ENCODE measurements around the gene COL26A1.

COL26A1 gene

GRCh38 chr7:101450064-101450463 lies 87.4 kb downstream of the COL26A1 start:
- Histone ChIP-seq H3K4me3 (replicated peaks; ENCODE audit: insufficient read depth, low read length) (no peak overlapping the region), H3K27me3 (ENCODE audit: insufficient read depth, poor library complexity, severe bottlenecking) (no peaks in the 10 kb centered on the region), H3K27ac (replicated peaks) (no peak overlapping the region)
- TF ChIP-seq POLR2AphosphoS5 (IDR thresholded peaks at IDR 0.05; ENCODE audit: low read depth) = no peak
- no peak for TF ChIP-seq GABPA (IDR thresholded peaks at IDR 0.05; ENCODE audit: low read depth)
- no peak for DNase-seq (ENCODE audit: low read depth in 1 of 2, low spot score in 1 of 2)

- H3K27ac ChIP-seq (replicated peaks) = no peak overlapping the region
- no peak overlapping the region for H3K4me3 ChIP-seq (replicated peaks; ENCODE audit: insufficient read depth, low read length)
- no peak for TF ChIP-seq SPI1 (IDR thresholded peaks at IDR 0.05; ENCODE audit: borderline replicate concordance, low read depth)
- TF ChIP-seq REST (IDR thresholded peaks at IDR 0.05; ENCODE audit: insufficient replicate concordance, low read depth) = no peak
- no peak for TF ChIP-seq POLR2AphosphoS5 (IDR thresholded peaks at IDR 0.05; ENCODE audit: low read depth)
- no peak for TF ChIP-seq CTCF (IDR thresholded peaks at IDR 0.05; ENCODE audit: insufficient read depth, low read length)
- TF ChIP-seq GABPA (IDR thresholded peaks at IDR 0.05; ENCODE audit: low read depth) = no peak
- H3K27me3 ChIP-seq (ENCODE audit: insufficient read depth, poor library complexity, severe bottlenecking) = no peaks in the 10 kb centered on the region
- DNase-seq (ENCODE audit: low read depth in 1 of 2, low spot score in 1 of 2) = no peak
Measured at GRCh38 chr7:101453617-101454016, 90.9 kb downstream of the COL26A1 start.

- Histone ChIP-seq H3K27ac (replicated peaks) (no peak overlapping the region), H3K27me3 (ENCODE audit: insufficient read depth, poor library complexity, severe bottlenecking) (no peaks in the 10 kb centered on the region), H3K4me3 (replicated peaks; ENCODE audit: insufficient read depth, low read length) (no peak overlapping the region)
- TF ChIP-seq GABPA (IDR thresholded peaks at IDR 0.05; ENCODE audit: low read depth) (no peak), CTCF (IDR thresholded peaks at IDR 0.05; ENCODE audit: insufficient read depth, low read length) (no peak), SPI1 (IDR thresholded peaks at IDR 0.05; ENCODE audit: borderline replicate concordance, low read depth) (no peak), POLR2AphosphoS5 (IDR thresholded peaks at IDR 0.05; ENCODE audit: low read depth) (no peak), REST (IDR thresholded peaks at IDR 0.05; ENCODE audit: insufficient replicate concordance, low read depth) (no peak)
- no peak for DNase-seq (ENCODE audit: low read depth in 1 of 2, low spot score in 1 of 2)
Measured at GRCh38 chr7:101457001-101457750, 94.5 kb downstream of the COL26A1 start.

GRCh38 chr7:101465131-101465530 lies 102.5 kb downstream of the COL26A1 start:
- Histone ChIP-seq H3K27ac (replicated peaks) (no peak overlapping the region), H3K4me3 (replicated peaks; ENCODE audit: insufficient read depth, low read length) (no peak overlapping the region), H3K27me3 (ENCODE audit: insufficient read depth, poor library complexity, severe bottlenecking) (no peaks in the 10 kb centered on the region)
- TF ChIP-seq GABPA (IDR thresholded peaks at IDR 0.05; ENCODE audit: low read depth) = no peak
- no peak for DNase-seq (ENCODE audit: low read depth in 1 of 2, low spot score in 1 of 2)
